Measurements from ENCODE around the gene AMELX. TPM values are rescaled to one million over a fixed set of nuclear protein-coding genes. Genes with fewer than 3 reads are reported as not detected.

AMELX gene
- total and polyA plus RNA-seq, 2 of the 13 experiments (the other 11 are each of a cell fraction or from before 2014, with no cell fraction given): not detected

- Histone ChIP-seq H3K27me3 (ENCODE audit: control insufficient read depth in 1 of 2, insufficient read depth in 2 of 2, low read length in 2 of 2) (no peaks in the 10 kb centered on the region), H3K36me3 (replicated peaks in 1 of 2; ENCODE audit: control insufficient read depth in 1 of 2, insufficient read depth in 2 of 2, low read length in 2 of 2) (no peaks in the 10 kb centered on the region), H3K9me3 (ENCODE audit: low read length) (no peaks in the 10 kb centered on the region), H3K4me1 (ENCODE audit: insufficient read depth, low read length) (no peaks in the 10 kb centered on the region), H3K4me3 (replicated peaks in 1 of 3; ENCODE audit: insufficient read depth in 1 of 3, low read depth in 2 of 3, low read length in 3 of 3) (no peak overlapping the region), H3K4me2 (ENCODE audit: low read depth, low read length) (no peak overlapping the region), H2AFZ (ENCODE audit: low read length) (no peak overlapping the region), H3K27ac (ENCODE audit: extremely low read length, insufficient read depth, low read length) (no peak overlapping the region), H3K9ac (ENCODE audit: insufficient read depth, low read depth, low read length) (no peak overlapping the region), H4K20me1 (ENCODE audit: insufficient read depth, low read length) (no peaks in the 10 kb centered on the region), H3K79me2 (ENCODE audit: insufficient read depth, low read length) (no peaks in the 10 kb centered on the region)
- 23% methylated on average over 7 of the region's 7 CpGs for WGBS (ENCODE audit: low lambda C conversion rate)
- CTCF ChIA-PET (ENCODE audit: low intra/inter-chr PET ratio, low total read pairs): no interaction called here
- in situ Hi-C loops (cut with HindIII; ENCODE audit: extremely low pct_ligation_motif_present, low pct_unique_long_range_greater_than_20kb): no loop called here
- TF ChIP-seq NR2C2 (CRISPR knock-in tag; IDR thresholded peaks at IDR 0.05; ENCODE audit: borderline replicate concordance) (no peak), DMAP1 (CRISPR knock-in tag; IDR thresholded peaks at IDR 0.05) (no peak), KDM4B (CRISPR knock-in tag; IDR thresholded peaks at IDR 0.05) (no peak), ZFY (CRISPR knock-in tag; IDR thresholded peaks at IDR 0.05) (no peak), ZNF451 (CRISPR knock-in tag; IDR thresholded peaks at IDR 0.05) (no peak)
- DNase-seq (ENCODE audit: low spot score): no peak
- FAIRE-seq: no peak
- ATAC-seq: no peak
- BruUV-seq (replicated peaks): no TSS peak
- POLR2A ChIA-PET: no interaction called here
- intact Hi-C loops (cut with micrococcal nuclease; ENCODE audit: unreplicated experiment): no loop called here
These were observed 26.8 kb downstream of the AMELX start for GRCh38 chrX:11319806-11320520.

- Histone ChIP-seq H4K20me1 (ENCODE audit: insufficient read depth, low read length) (no peaks in the 10 kb centered on the region), H3K4me2 (ENCODE audit: low read depth, low read length) (no peak overlapping the region), H3K4me1 (ENCODE audit: insufficient read depth, low read length) (no peaks in the 10 kb centered on the region), H3K9ac (ENCODE audit: insufficient read depth, low read depth, low read length) (no peak overlapping the region), H3K27me3 (ENCODE audit: control insufficient read depth in 1 of 2, insufficient read depth in 2 of 2, low read length in 2 of 2) (no peaks in the 10 kb centered on the region), H3K27ac (ENCODE audit: extremely low read length, insufficient read depth, low read length) (no peak overlapping the region), H3K9me3 (ENCODE audit: low read length) (no peaks in the 10 kb centered on the region), H3K4me3 (replicated peaks in 1 of 3; ENCODE audit: insufficient read depth in 1 of 3, low read depth in 2 of 3, low read length in 3 of 3) (no peak overlapping the region), H3K36me3 (replicated peaks in 1 of 2; ENCODE audit: control insufficient read depth in 1 of 2, insufficient read depth in 2 of 2, low read length in 2 of 2) (no peaks in the 10 kb centered on the region), H3K79me2 (ENCODE audit: insufficient read depth, low read length) (no peaks in the 10 kb centered on the region), H2AFZ (ENCODE audit: low read length) (no peak overlapping the region)
- FAIRE-seq: no peak
- POLR2A ChIA-PET: no interaction called here
- no TSS peak for BruUV-seq (replicated peaks)
- no peak for ATAC-seq
- DNase-seq (ENCODE audit: low spot score): no peak
- intact Hi-C loops (cut with micrococcal nuclease; ENCODE audit: unreplicated experiment): no loop called here
- in situ Hi-C loops (cut with HindIII; ENCODE audit: extremely low pct_ligation_motif_present, low pct_unique_long_range_greater_than_20kb): no loop called here
- CTCF ChIA-PET (ENCODE audit: low intra/inter-chr PET ratio, low total read pairs): no interaction called here
- 0% methylated on average over 1 of the region's 2 CpGs for WGBS (ENCODE audit: low lambda C conversion rate)
- no peak for TF ChIP-seq PCBP1 (IDR thresholded peaks at IDR 0.05; ENCODE audit: borderline replicate concordance, low read depth, low read length)
- TF ChIP-seq ZIK1 (CRISPR knock-in tag; IDR thresholded peaks at IDR 0.05; ENCODE audit: borderline replicate concordance, low read depth): no peak
- no peak for TF ChIP-seq HNRNPH1 (optimal IDR thresholded peaks at IDR 0.05; ENCODE audit: low read depth, low read length)
- no peak for TF ChIP-seq ZNF33A (CRISPR knock-in tag; IDR thresholded peaks at IDR 0.05; ENCODE audit: borderline replicate concordance)
- no peak for TF ChIP-seq ZNF329 (CRISPR knock-in tag; IDR thresholded peaks at IDR 0.05; ENCODE audit: low read depth)
- TF ChIP-seq MIXL1 (CRISPR knock-in tag; IDR thresholded peaks at IDR 0.05): no peak
- no peak for TF ChIP-seq ZBTB34 (CRISPR knock-in tag; IDR thresholded peaks at IDR 0.05)
- no peak for TF ChIP-seq ZNF766 (CRISPR knock-in tag; IDR thresholded peaks at IDR 0.05; ENCODE audit: borderline replicate concordance)
- no peak for TF ChIP-seq THRA (CRISPR knock-in tag; IDR thresholded peaks at IDR 0.05; ENCODE audit: borderline replicate concordance)
- TF ChIP-seq NR2C2 (CRISPR knock-in tag; IDR thresholded peaks at IDR 0.05; ENCODE audit: borderline replicate concordance): no peak
- TF ChIP-seq FOXC1 (CRISPR knock-in tag; IDR thresholded peaks at IDR 0.05; ENCODE audit: borderline replicate concordance): no peak
- TF ChIP-seq HNRNPL (IDR thresholded peaks at IDR 0.05; ENCODE audit: low read depth, low read length): no peak
- no peak for TF ChIP-seq ATF3 (CRISPR knock-in tag; IDR thresholded peaks at IDR 0.05)
These were observed 28.8 kb downstream of the AMELX start for GRCh38 chrX:11321986-11322385.
